ENCODE data around the gene RIMS3. TPM values are rescaled to one million over a fixed set of nuclear protein-coding genes. Genes with fewer than 3 reads are reported as not detected.

RIMS3 gene
- total and polyA plus RNA-seq, 8 donors = 1.3 to 5.0 (median 1.8) TPM

GRCh38 chr1:40594187-40594531, 71.3 kb downstream of the RIMS3 start:
- TF ChIP-seq, protein P1, sequence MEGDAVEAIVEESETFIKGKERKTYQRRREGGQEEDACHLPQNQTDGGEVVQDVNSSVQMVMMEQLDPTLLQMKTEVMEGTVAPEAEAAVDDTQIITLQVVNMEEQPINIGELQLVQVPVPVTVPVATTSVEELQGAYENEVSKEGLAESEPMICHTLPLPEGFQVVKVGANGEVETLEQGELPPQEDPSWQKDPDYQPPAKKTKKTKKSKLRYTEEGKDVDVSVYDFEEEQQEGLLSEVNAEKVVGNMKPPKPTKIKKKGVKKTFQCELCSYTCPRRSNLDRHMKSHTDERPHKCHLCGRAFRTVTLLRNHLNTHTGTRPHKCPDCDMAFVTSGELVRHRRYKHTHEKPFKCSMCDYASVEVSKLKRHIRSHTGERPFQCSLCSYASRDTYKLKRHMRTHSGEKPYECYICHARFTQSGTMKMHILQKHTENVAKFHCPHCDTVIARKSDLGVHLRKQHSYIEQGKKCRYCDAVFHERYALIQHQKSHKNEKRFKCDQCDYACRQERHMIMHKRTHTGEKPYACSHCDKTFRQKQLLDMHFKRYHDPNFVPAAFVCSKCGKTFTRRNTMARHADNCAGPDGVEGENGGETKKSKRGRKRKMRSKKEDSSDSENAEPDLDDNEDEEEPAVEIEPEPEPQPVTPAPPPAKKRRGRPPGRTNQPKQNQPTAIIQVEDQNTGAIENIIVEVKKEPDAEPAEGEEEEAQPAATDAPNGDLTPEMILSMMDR (IDR thresholded peaks at IDR 0.05) = no peak
- no peak for ATAC-seq

GRCh38 chr1:40593449-40594186, 71.9 kb downstream of the RIMS3 start:
- intact Hi-C loops (cut with DNase I) = no loop called here
- Histone ChIP-seq H3K27ac (no peak overlapping the region), H3K4me3 (no peak overlapping the region), H3K36me3 (no peaks in the 10 kb centered on the region), H3K9me3 (no peaks in the 10 kb centered on the region), H3K4me1 (no peaks in the 10 kb centered on the region), H3K27me3 (no peaks in the 10 kb centered on the region)
- DNase-seq (no peak), ATAC-seq (no peak)
- TF ChIP-seq, protein P1 (IDR thresholded peaks at IDR 0.05) = no peak

More at GRCh38 chr1:40594187-40594531, 71.3 kb downstream of the RIMS3 start:
- Histone ChIP-seq H3K36me3 (no peaks in the 10 kb centered on the region), H3K9me3 (no peaks in the 10 kb centered on the region), H3K4me3 (no peak overlapping the region), H3K4me1 (no peaks in the 10 kb centered on the region), H3K27ac (no peak overlapping the region), H3K27me3 (no peaks in the 10 kb centered on the region)
- no peak for DNase-seq
- intact Hi-C loops (cut with DNase I) = no loop called here

DNA sequence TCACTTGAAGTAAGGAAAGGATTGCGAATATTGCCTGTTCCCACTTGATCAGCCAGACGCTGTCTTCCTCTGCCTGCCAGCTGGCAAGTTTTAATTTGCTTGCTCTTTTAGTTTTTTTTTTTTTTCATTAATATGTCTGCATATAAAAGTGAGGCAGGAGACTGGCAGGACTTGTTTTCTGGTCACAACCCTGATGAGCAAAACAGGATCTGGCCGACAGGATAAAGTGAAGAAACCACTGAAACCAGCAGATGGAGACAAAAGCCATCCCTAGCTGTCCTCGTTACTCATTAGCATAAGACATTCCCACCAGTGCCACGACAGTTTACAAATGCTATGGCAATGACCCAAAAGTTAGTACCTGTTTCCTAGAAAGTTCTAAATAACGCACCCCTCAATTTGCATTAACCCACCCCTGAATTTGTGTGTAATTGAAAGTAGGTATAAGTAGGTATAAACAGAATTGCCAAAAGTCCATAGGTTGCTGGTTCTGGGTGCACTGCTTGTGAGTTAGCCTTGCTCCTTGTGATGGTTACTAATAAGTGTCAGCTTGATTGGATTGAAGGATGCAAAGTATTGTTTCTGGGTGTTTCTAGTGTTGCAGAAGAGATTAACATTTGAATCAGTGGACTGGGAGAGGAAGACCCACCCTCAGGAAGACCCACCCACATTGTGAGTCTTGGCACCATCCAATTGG, 73.2 kb downstream of the RIMS3 start:
- H3K9me3 ChIP-seq = no peaks in the 10 kb centered on the region
- no peak overlapping the region for H3K4me3 ChIP-seq
- ATAC-seq (peak; percentile 55), DNase-seq (no peak)
- intact Hi-C loops (cut with DNase I) = no loop called here
- H3K27ac ChIP-seq = no peak overlapping the region
- no peaks in the 10 kb centered on the region for H3K27me3 ChIP-seq
- TF ChIP-seq, protein P1 (IDR thresholded peaks at IDR 0.05) = no peak
- H3K36me3 ChIP-seq = no peaks in the 10 kb centered on the region
- no peaks in the 10 kb centered on the region for H3K4me1 ChIP-seq

- H3K4me3 ChIP-seq = no peak overlapping the region
- TF ChIP-seq, protein P1 (IDR thresholded peaks at IDR 0.05) = no peak
- H3K9me3 ChIP-seq = no peaks in the 10 kb centered on the region
- no peaks in the 10 kb centered on the region for H3K36me3 ChIP-seq
- no peaks in the 10 kb centered on the region for H3K4me1 ChIP-seq
- H3K27ac ChIP-seq = no peak overlapping the region
- no peaks in the 10 kb centered on the region for H3K27me3 ChIP-seq
- ATAC-seq (no peak), DNase-seq (no peak)
- intact Hi-C loops (cut with DNase I) = no loop called here
Measured at GRCh38 chr1:40588586-40588985, 76.9 kb downstream of the RIMS3 start.

- H3K4me3 ChIP-seq = no peak overlapping the region
- TF ChIP-seq, protein P1 (IDR thresholded peaks at IDR 0.05) = no peak
- H3K4me1 ChIP-seq = no peaks in the 10 kb centered on the region
- no peaks in the 10 kb centered on the region for H3K9me3 ChIP-seq
- ATAC-seq = no peak
- H3K36me3 ChIP-seq = no peaks in the 10 kb centered on the region
- no peaks in the 10 kb centered on the region for H3K27me3 ChIP-seq
- H3K27ac ChIP-seq = no peak overlapping the region
- intact Hi-C loops (cut with DNase I) = no loop called here
- no peak for DNase-seq
Measured at GRCh38 chr1:40583980-40584379, 81.5 kb downstream of the RIMS3 start.
